Colonic mucosa (tissue), 4 donors: Measurements from ENCODE around the gene RILP. TPM values are rescaled to one million over a fixed set of nuclear protein-coding genes. Genes with fewer than 3 reads are reported as not detected.

ENCODE experiments used
- DNase-seq: peaks from one replicate; pipeline ENCODE4 v3.0.0-alpha.2; 2020
- H3K27ac ChIP-seq: fragments of 200-600 bp; one replicate; pipeline ENCODE4 v1.8.0; 2021
- H3K27me3 ChIP-seq: fragments of 200-600 bp; one replicate; pipeline ENCODE4 v1.8.0; 2021
- H3K36me3 ChIP-seq: fragments of 200-600 bp; one replicate; pipeline ENCODE4 v1.8.0; 2021
- H3K4me1 ChIP-seq: fragments of 200-600 bp; one replicate; pipeline ENCODE4 v1.8.0; 2021; ENCODE audit warnings: mild to moderate bottlenecking
- H3K4me3 ChIP-seq: fragments of 200-600 bp; one replicate; pipeline ENCODE4 v1.8.0; 2021
- H3K9ac ChIP-seq, 2 donors: one replicate each; pipeline ENCODE4 v1.7.0; 2013; ENCODE audit warnings: control low read depth in 2 of 2, low read depth in 2 of 2, low read length in 2 of 2
- H3K9me3 ChIP-seq: fragments of 200-600 bp; one replicate; pipeline ENCODE4 v1.8.0; 2021
- CTCF ChIP-seq: fragments of 200-600 bp; IDR thresholded peaks from one replicate; pipeline ENCODE4 v1.8.0; 2022; ENCODE audit warnings: antibody characterized with exemption, mild to moderate bottlenecking
- intact Hi-C: fragments of 100-400 bp; cut with DNase I; formaldehyde crosslinking; loops from one replicate; pipeline ENCODE4 v1.14.1; 2022
- total RNA-seq, 2 donors: library from RNA; stranded (reverse); fragmentation: NEBNext Ultra II Directional in 1 of 2; extraction: Animal tissue kit (Norgen Biotek cat#: 25700) in 1 of 2; gene quantifications; one replicate each; pipeline ENCODE4 v1.2.1, GENCODE V29; 2021
- donor health status: healthy.
- donor health status: DM: no; HTN: no; CAD: no.
- donor health status: DM: no; HTN: no; CAD: no.

The RILP gene
- total RNA-seq, 2 donors from 2014 or later = 35.7 to 40.4 TPM

GRCh38 chr17:1628856-1629503 is 20.7 kb downstream of the RILP start:
- peak; percentile 97 for DNase-seq
- Histone ChIP-seq H3K27me3 (no peaks in the 10 kb centered on the region), H3K4me3 (peak overlapping the region; percentile 85), H3K9ac (peak overlapping the region; percentile 85 to 87), H3K4me1 (peaks cover 4% of the 10 kb centered on the region), H3K9me3 (no peaks in the 10 kb centered on the region), H3K36me3 (no peaks in the 10 kb centered on the region), H3K27ac (peak overlapping the region; percentile 94)
- peak; percentile 20 for TF ChIP-seq CTCF
- intact Hi-C loops = no loop called here

- intact Hi-C loops = no loop called here
- peak within 1 kb of the TSS; percentile 85 for H3K4me3 ChIP-seq
- H3K27me3 ChIP-seq = no peaks in the 10 kb centered on the region
- TF ChIP-seq CTCF = no peak
- peak within 1 kb of the TSS; percentile 94 for H3K27ac ChIP-seq
- peaks cover 4% of the 10 kb centered on the region for H3K4me1 ChIP-seq
- no peaks in the 10 kb centered on the region for H3K9me3 ChIP-seq
- H3K36me3 ChIP-seq = no peaks in the 10 kb centered on the region
- peak within 1 kb of the TSS; percentile 85 to 87 for H3K9ac ChIP-seq
- DNase-seq = peak; percentile 89
These were observed 21.4 kb downstream of the RILP start, which contains the start of gene SLC43A2 for GRCh38 chr17:1627982-1628855. Gene SLC43A2 (minus strand): TSS chr17:1628834. CDS start chr17:1627874, 960 bp downstream.

GRCh38 chr17:1627182-1627981 is 22.3 kb downstream of the RILP start:
- Histone ChIP-seq H3K4me1 (peaks cover 4% of the 10 kb centered on the region), H3K9ac (peak overlapping the region; percentile 82 to 87), H3K4me3 (peak overlapping the region; percentile 85), H3K9me3 (no peaks in the 10 kb centered on the region), H3K27me3 (no peaks in the 10 kb centered on the region), H3K27ac (peak overlapping the region; percentile 94), H3K36me3 (no peaks in the 10 kb centered on the region)
- no peak for DNase-seq
- intact Hi-C loops = no loop called here
- TF ChIP-seq CTCF = no peak

DNA sequence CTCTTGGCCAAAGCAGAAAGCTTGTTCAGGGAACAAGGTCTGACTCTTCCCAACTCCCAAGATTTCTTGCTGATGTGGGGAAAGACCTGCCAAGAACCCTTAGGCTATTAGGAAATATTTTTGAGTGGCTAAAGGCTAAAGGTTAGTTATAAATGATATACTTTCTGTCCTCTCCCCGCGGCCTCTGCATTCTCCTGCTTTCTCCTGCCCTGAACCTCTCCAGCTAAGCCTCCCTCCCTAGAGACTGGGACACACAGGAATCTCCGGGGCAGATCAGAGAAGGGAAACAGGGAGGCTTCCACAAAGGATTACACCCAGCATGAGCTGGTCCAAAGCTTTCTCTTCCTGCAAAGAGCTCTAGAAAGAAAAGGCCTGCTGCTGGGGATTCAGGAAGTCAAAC is 23.3 kb downstream of the RILP start:
- intact Hi-C loops = no loop called here
- H3K4me1 ChIP-seq = peaks cover 4% of the 10 kb centered on the region
- no peak for TF ChIP-seq CTCF

DNA sequence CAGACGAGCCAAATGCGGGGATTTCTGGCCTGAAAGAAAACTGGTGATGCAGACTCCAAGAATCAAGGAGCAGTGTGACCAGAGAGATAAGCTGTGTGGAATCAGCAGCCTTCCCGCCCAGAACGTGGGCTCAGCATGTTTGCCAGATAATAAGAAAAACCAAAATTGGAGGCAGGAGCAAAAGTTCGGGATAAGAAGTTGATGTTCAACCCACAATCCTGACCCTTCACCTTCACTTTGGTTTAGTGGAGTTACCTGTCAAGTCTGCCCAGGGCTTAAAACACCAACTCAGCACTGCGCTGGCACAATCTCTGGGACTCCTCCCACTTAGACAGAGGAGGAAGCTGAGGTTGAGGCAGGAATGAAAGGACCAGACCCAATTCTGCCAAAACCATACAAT is 24.1 kb downstream of the RILP start:
- Histone ChIP-seq H3K36me3 (no peaks in the 10 kb centered on the region), H3K4me3 (no peak overlapping the region), H3K27ac (no peak overlapping the region), H3K9ac (no peak overlapping the region), H3K27me3 (no peaks in the 10 kb centered on the region), H3K9me3 (no peaks in the 10 kb centered on the region), H3K4me1 (peaks cover 4% of the 10 kb centered on the region)
- intact Hi-C loops = no loop called here
- no peak for DNase-seq
- no peak for TF ChIP-seq CTCF

More for the DNA sequence above, 23.3 kb downstream of the RILP start:
- Histone ChIP-seq H3K4me3 (no peak overlapping the region), H3K9ac (peak overlapping the region in 1 of 2 donors; percentile 50), H3K27ac (peak overlapping the region; percentile 94), H3K36me3 (no peaks in the 10 kb centered on the region), H3K9me3 (no peaks in the 10 kb centered on the region), H3K27me3 (no peaks in the 10 kb centered on the region)
- DNase-seq = no peak
